ENCODE data around the gene PEX5.

Gene PEX5

GRCh38 chr12:7158781-7159609 lies 30.5 kb upstream of the PEX5 start:
- ATAC-seq (ENCODE audit: low read depth): no peak

GRCh38 chr12:7160183-7160582 lies 29.3 kb upstream of the PEX5 start:
- H3K27me3 ChIP-seq (ENCODE audit: insufficient read depth, poor library complexity, severe bottlenecking): no peaks in the 10 kb centered on the region
- no peak for TF ChIP-seq CTCF (IDR thresholded peaks at IDR 0.05; ENCODE audit: poor library complexity, severe bottlenecking)
- H3K4me3 ChIP-seq (ENCODE audit: severe bottlenecking): no peak overlapping the region
- no peaks in the 10 kb centered on the region for H3K9me3 ChIP-seq (ENCODE audit: severe bottlenecking)
- H3K27ac ChIP-seq (ENCODE audit: poor library complexity, severe bottlenecking): no peak overlapping the region
- no peaks in the 10 kb centered on the region for H3K36me3 ChIP-seq (ENCODE audit: low read depth)
- no peak for DNase-seq (ENCODE audit: low spot score)
- H3K4me1 ChIP-seq (ENCODE audit: insufficient read depth, poor library complexity, severe bottlenecking): peaks cover 5% of the 10 kb centered on the region
- ATAC-seq (ENCODE audit: low read depth): no peak

More at GRCh38 chr12:7158781-7159609, 30.5 kb upstream of the PEX5 start:
- no peak for DNase-seq (ENCODE audit: low spot score)
- H3K4me1 ChIP-seq (ENCODE audit: insufficient read depth, poor library complexity, severe bottlenecking): peaks cover 5% of the 10 kb centered on the region
- H3K27me3 ChIP-seq (ENCODE audit: insufficient read depth, poor library complexity, severe bottlenecking): no peaks in the 10 kb centered on the region
- H3K36me3 ChIP-seq (ENCODE audit: low read depth): no peaks in the 10 kb centered on the region
- no peak for TF ChIP-seq CTCF (IDR thresholded peaks at IDR 0.05; ENCODE audit: poor library complexity, severe bottlenecking)
- no peak overlapping the region for H3K27ac ChIP-seq (ENCODE audit: poor library complexity, severe bottlenecking)
- no peak overlapping the region for H3K4me3 ChIP-seq (ENCODE audit: severe bottlenecking)
- no peaks in the 10 kb centered on the region for H3K9me3 ChIP-seq (ENCODE audit: severe bottlenecking)

GRCh38 chr12:7161327-7161726 lies 28.2 kb upstream of the PEX5 start:
- H3K27me3 ChIP-seq (ENCODE audit: insufficient read depth, poor library complexity, severe bottlenecking): no peaks in the 10 kb centered on the region
- no peak for TF ChIP-seq CTCF (IDR thresholded peaks at IDR 0.05; ENCODE audit: poor library complexity, severe bottlenecking)
- DNase-seq (ENCODE audit: low spot score) (no peak), ATAC-seq (ENCODE audit: low read depth) (no peak)
- no peaks in the 10 kb centered on the region for H3K36me3 ChIP-seq (ENCODE audit: low read depth)
- H3K4me1 ChIP-seq (ENCODE audit: insufficient read depth, poor library complexity, severe bottlenecking): no peaks in the 10 kb centered on the region
- H3K4me3 ChIP-seq (ENCODE audit: severe bottlenecking): no peak overlapping the region
- H3K9me3 ChIP-seq (ENCODE audit: severe bottlenecking): no peaks in the 10 kb centered on the region
- H3K27ac ChIP-seq (ENCODE audit: poor library complexity, severe bottlenecking): no peak overlapping the region

- Histone ChIP-seq H3K27me3 (ENCODE audit: insufficient read depth, poor library complexity, severe bottlenecking) (no peaks in the 10 kb centered on the region), H3K27ac (ENCODE audit: poor library complexity, severe bottlenecking) (no peak overlapping the region), H3K4me3 (ENCODE audit: severe bottlenecking) (no peak overlapping the region), H3K36me3 (ENCODE audit: low read depth) (no peaks in the 10 kb centered on the region), H3K4me1 (ENCODE audit: insufficient read depth, poor library complexity, severe bottlenecking) (no peaks in the 10 kb centered on the region), H3K9me3 (ENCODE audit: severe bottlenecking) (no peaks in the 10 kb centered on the region)
- no peak for ATAC-seq (ENCODE audit: low read depth)
- no peak for TF ChIP-seq CTCF (IDR thresholded peaks at IDR 0.05; ENCODE audit: poor library complexity, severe bottlenecking)
- DNase-seq (ENCODE audit: low spot score): no peak
Measured at GRCh38 chr12:7161811-7162210, 27.7 kb upstream of the PEX5 start.

GRCh38 chr12:7162691-7163114 lies 26.8 kb upstream of the PEX5 start:
- no peak overlapping the region for H3K27ac ChIP-seq (ENCODE audit: poor library complexity, severe bottlenecking)
- ATAC-seq (ENCODE audit: low read depth) (peak; percentile 80), DNase-seq (ENCODE audit: low spot score) (no peak)
- no peaks in the 10 kb centered on the region for H3K4me1 ChIP-seq (ENCODE audit: insufficient read depth, poor library complexity, severe bottlenecking)
- peak; percentile 44 for TF ChIP-seq CTCF (IDR thresholded peaks at IDR 0.05; ENCODE audit: poor library complexity, severe bottlenecking)
- H3K27me3 ChIP-seq (ENCODE audit: insufficient read depth, poor library complexity, severe bottlenecking): no peaks in the 10 kb centered on the region
- no peaks in the 10 kb centered on the region for H3K9me3 ChIP-seq (ENCODE audit: severe bottlenecking)
- H3K4me3 ChIP-seq (ENCODE audit: severe bottlenecking): no peak overlapping the region
- H3K36me3 ChIP-seq (ENCODE audit: low read depth): no peaks in the 10 kb centered on the region
